HEK293 (cell line): ENCODE measurements around the gene FGF8.
A peak's percentile ranks its signal among the peaks of the same experiment; 100 is the strongest.

Experiments used
- ATF2 ChIP-seq: fragments of 450-650 bp; formaldehyde crosslinking; IDR thresholded peaks from 2 replicates; pipeline ENCODE4 v1.5.1; 2016; ENCODE audit warnings: missing biosample characterization, missing genetic modification characterization, low read depth
- ELK4 ChIP-seq: IDR thresholded peaks from 2 replicates; pipeline ENCODE4 v1.6.1; 2011; ENCODE audit warnings: mild to moderate bottlenecking, low read depth, low read length, borderline replicate concordance
- GLIS2 ChIP-seq: fragments of 450-650 bp; formaldehyde crosslinking; IDR thresholded peaks from 2 replicates; pipeline ENCODE4 v1.5.1; 2016; ENCODE audit warnings: missing biosample characterization, missing genetic modification characterization
- HIC1 ChIP-seq: fragments of 450-650 bp; formaldehyde crosslinking; IDR thresholded peaks from 2 replicates; pipeline ENCODE4 v1.5.1; 2016; ENCODE audit warnings: missing biosample characterization, missing genetic modification characterization
- INSM2 ChIP-seq: fragments of 450-650 bp; formaldehyde crosslinking; IDR thresholded peaks from 2 replicates; pipeline ENCODE4 v1.5.1; 2016; ENCODE audit warnings: missing biosample characterization, missing genetic modification characterization
- PRDM10 ChIP-seq: fragments of 450-650 bp; formaldehyde crosslinking; IDR thresholded peaks from 2 replicates; pipeline ENCODE4 v1.5.1; 2016; ENCODE audit warnings: missing biosample characterization, missing genetic modification characterization
- ZBTB49 ChIP-seq: fragments of 450-650 bp; formaldehyde crosslinking; IDR thresholded peaks from 2 replicates; pipeline ENCODE4 v1.5.1; 2016; ENCODE audit warnings: missing biosample characterization, missing genetic modification characterization, low read depth
- ZFP69B ChIP-seq: fragments of 450-650 bp; formaldehyde crosslinking; IDR thresholded peaks from 2 replicates; pipeline ENCODE4 v1.5.1; 2016; ENCODE audit warnings: missing biosample characterization, missing genetic modification characterization
- ZNF211 ChIP-seq: fragments of 450-650 bp; formaldehyde crosslinking; IDR thresholded peaks from 2 replicates; pipeline ENCODE4 v1.5.1; 2016; ENCODE audit warnings: low read depth, missing biosample characterization, missing genetic modification characterization
- ZNF23 ChIP-seq: fragments of 450-650 bp; formaldehyde crosslinking; IDR thresholded peaks from 2 replicates; pipeline ENCODE4 v1.5.1; 2016; ENCODE audit warnings: missing biosample characterization, missing genetic modification characterization, borderline replicate concordance
- ZNF266 ChIP-seq: fragments of 450-650 bp; formaldehyde crosslinking; IDR thresholded peaks from 2 replicates; pipeline ENCODE4 v1.5.1; 2016; ENCODE audit warnings: missing biosample characterization, missing genetic modification characterization, low read depth
- ZNF302 ChIP-seq: fragments of 450-650 bp; formaldehyde crosslinking; IDR thresholded peaks from 2 replicates; pipeline ENCODE4 v1.5.1; 2016; ENCODE audit warnings: missing biosample characterization, missing genetic modification characterization, low read depth
- ZNF433 ChIP-seq: fragments of 450-650 bp; formaldehyde crosslinking; IDR thresholded peaks from 2 replicates; pipeline ENCODE4 v1.5.1; 2016; ENCODE audit warnings: missing biosample characterization, missing genetic modification characterization, low read depth
- ZNF501 ChIP-seq: fragments of 450-650 bp; formaldehyde crosslinking; IDR thresholded peaks from 2 replicates; pipeline ENCODE4 v1.5.1; 2016; ENCODE audit warnings: missing biosample characterization, missing genetic modification characterization
- ZNF596 ChIP-seq: fragments of 450-650 bp; IDR thresholded peaks from 2 replicates; pipeline ENCODE4 v1.5.0; 2018; ENCODE audit warnings: missing biosample characterization, mild to moderate bottlenecking, missing genetic modification characterization, moderate library complexity
- ZNF600 ChIP-seq: fragments of 450-650 bp; formaldehyde crosslinking; IDR thresholded peaks from 2 replicates; pipeline ENCODE4 v1.5.1; 2016; ENCODE audit warnings: missing biosample characterization, missing genetic modification characterization
- ZNF621 ChIP-seq: fragments of 450-650 bp; formaldehyde crosslinking; IDR thresholded peaks from 2 replicates; pipeline ENCODE4 v1.5.1; 2017; ENCODE audit warnings: missing biosample characterization, missing genetic modification characterization
- ZNF624 ChIP-seq: fragments of 450-650 bp; formaldehyde crosslinking; IDR thresholded peaks from 2 replicates; pipeline ENCODE4 v1.5.1; 2017; ENCODE audit warnings: missing biosample characterization, missing genetic modification characterization
- ZNF76 ChIP-seq: fragments of 450-650 bp; formaldehyde crosslinking; IDR thresholded peaks from 2 replicates; pipeline ENCODE4; 2016; ENCODE audit warnings: low read depth, missing biosample characterization, missing genetic modification characterization, borderline replicate concordance
- ZNF777 ChIP-seq: fragments of 450-650 bp; formaldehyde crosslinking; IDR thresholded peaks from 2 replicates; pipeline ENCODE4 v1.5.1; 2017; ENCODE audit warnings: missing biosample characterization, missing genetic modification characterization, borderline replicate concordance
- ZNF792 ChIP-seq: fragments of 450-650 bp; formaldehyde crosslinking; IDR thresholded peaks from 2 replicates; pipeline ENCODE4 v1.5.1; 2016; ENCODE audit warnings: missing biosample characterization, missing genetic modification characterization
- ZNF837 ChIP-seq: fragments of 450-650 bp; formaldehyde crosslinking; IDR thresholded peaks from 2 replicates; pipeline ENCODE4 v1.5.1; 2016; ENCODE audit warnings: missing biosample characterization, missing genetic modification characterization
- ZNF843 ChIP-seq: fragments of 450-650 bp; formaldehyde crosslinking; IDR thresholded peaks from 2 replicates; pipeline ENCODE4 v1.5.1; 2016; ENCODE audit warnings: missing biosample characterization, missing genetic modification characterization
- ZSCAN18 ChIP-seq: fragments of 450-650 bp; formaldehyde crosslinking; IDR thresholded peaks from 2 replicates; pipeline ENCODE4 v1.5.1; 2016; ENCODE audit warnings: missing biosample characterization, missing genetic modification characterization
- ZXDB ChIP-seq: fragments of 450-650 bp; formaldehyde crosslinking; IDR thresholded peaks from 2 replicates; pipeline ENCODE4 v1.5.1; 2016; ENCODE audit warnings: missing biosample characterization, missing genetic modification characterization

FGF8 gene

GRCh38 chr10:101818119-101818871 lies 42.4 kb upstream of the FGF8 start, which contains the start of gene OGA (continued):
- TF ChIP-seq ZSCAN18, result 0 out of 2 replicates have a peak, but pooled peaks have one; percentile 41
- TF ChIP-seq ZNF211 (tag by site-specific recombination), result no peak
- TF ChIP-seq PRDM10 (tag by site-specific recombination), result peak; percentile 100
- no peak for TF ChIP-seq ELK4
- peak; percentile 93 for TF ChIP-seq ZNF501
- no peak for TF ChIP-seq ZNF792 (tag by site-specific recombination)
- no peak for TF ChIP-seq ZNF843 (tag by site-specific recombination)
- TF ChIP-seq ZNF837 (tag by site-specific recombination), result no peak
- TF ChIP-seq INSM2 (tag by site-specific recombination), result no peak
- TF ChIP-seq ATF2, result no peak
- TF ChIP-seq ZNF621 (tag by site-specific recombination), result no peak
- peak; percentile 99 for TF ChIP-seq HIC1 (tag by site-specific recombination)
- TF ChIP-seq ZNF76 (tag by site-specific recombination), result peak; percentile 97
- peak; percentile 86 for TF ChIP-seq ZXDB
- TF ChIP-seq GLIS2 (tag by site-specific recombination), result peak; percentile 61; the same call in 1 of the 2 replicates
- no peak for TF ChIP-seq ZNF266 (tag by site-specific recombination)
- TF ChIP-seq ZNF302, result no peak
- no peak for TF ChIP-seq ZBTB49 (tag by site-specific recombination)
- no peak for TF ChIP-seq ZNF777 (tag by site-specific recombination)
- TF ChIP-seq ZFP69B (tag by site-specific recombination), result 0 out of 2 replicates have a peak, but pooled peaks have one; percentile 8
- peak; percentile 39; the same call in 1 of the 2 replicates for TF ChIP-seq ZNF596 (tag by site-specific recombination)
- TF ChIP-seq ZNF624 (tag by site-specific recombination), result no peak
- no peak for TF ChIP-seq ZNF23 (tag by site-specific recombination)
- no peak for TF ChIP-seq ZNF600 (tag by site-specific recombination)
- no peak for TF ChIP-seq ZNF433 (tag by site-specific recombination)
